Keratinocyte (primary cell): ENCODE measurements around the gene PRSS8. TPM values are rescaled to one million over a fixed set of nuclear protein-coding genes. Genes with fewer than 3 reads are reported as not detected.
A peak's percentile ranks its signal among the peaks of the same experiment; 100 is the strongest.

Source experiments
- DNase-seq: peaks from one replicate; pipeline ENCODE4 v3.0.0-alpha.2; 2011; ENCODE audit warnings: low read depth, missing footprints, low spot score
- FAIRE-seq: peaks from 2 replicates; lab custom pipeline; 2011; peaks lifted over from hg19 to GRCh38; lab: Jason Lieb, UNC
- H2AFZ ChIP-seq: 2 replicates; pipeline ENCODE4 v1.6.0; 2012; ENCODE audit warnings: low read length, control low read depth, inconsistent platforms; ENCODE audit not compliant: control insufficient read depth
- H3K27ac ChIP-seq: 2 replicates; pipeline ENCODE4 v1.5.1; 2011; ENCODE audit warnings: low read length; ENCODE audit not compliant: control insufficient read depth, insufficient read depth
- H3K27me3 ChIP-seq: 3 replicates; pipeline ENCODE4 v1.6.0; 2011; ENCODE audit warnings: low read length; ENCODE audit not compliant: control insufficient read depth, insufficient read depth; ENCODE audit errors: extremely low read depth
- H3K36me3 ChIP-seq, 2 experiments: 2 replicates in 1 of 2; 3 replicates in 1 of 2; pipeline ENCODE4 v1.5.1; 2011; ENCODE audit warnings: low read length in 2 of 2, mild to moderate bottlenecking in 1 of 2; ENCODE audit not compliant: control insufficient read depth in 2 of 2, insufficient read depth in 2 of 2; ENCODE audit errors: extremely low read depth in 1 of 2
- H3K4me1 ChIP-seq: 3 replicates; pipeline ENCODE4 v1.5.1; 2011; ENCODE audit warnings: low read length; ENCODE audit not compliant: control insufficient read depth, insufficient read depth; ENCODE audit errors: extremely low read depth
- H3K4me2 ChIP-seq: 3 replicates; pipeline ENCODE4 v1.6.0; 2011; ENCODE audit warnings: low read depth, low read length; ENCODE audit not compliant: control insufficient read depth, insufficient read depth; ENCODE audit errors: extremely low read depth
- H3K4me3 ChIP-seq, 3 experiments: fragments of 200-600 bp in 1 of 3; sonication (generic) in 1 of 3; 2 replicates in 2 of 3; 3 replicates in 1 of 3; pipeline ENCODE4 v1.5.1; 2011 to 2016; ENCODE audit warnings: low read length in 3 of 3, mild to moderate bottlenecking in 3 of 3, control low read depth in 2 of 3, inconsistent platforms in 1 of 3, low read depth in 1 of 3, mixed read lengths in 1 of 3, mixed run types in 1 of 3, moderate library complexity in 1 of 3; ENCODE audit not compliant: control insufficient read depth in 2 of 3, insufficient read depth in 2 of 3; ENCODE audit errors: extremely low read depth in 1 of 3
- H3K79me2 ChIP-seq: 2 replicates; pipeline ENCODE4 v1.6.0; 2012; ENCODE audit warnings: low read length; ENCODE audit not compliant: control insufficient read depth, insufficient read depth
- H3K9ac ChIP-seq: 3 replicates; pipeline ENCODE4 v1.6.0; 2011; ENCODE audit warnings: low read length; ENCODE audit not compliant: control insufficient read depth, insufficient read depth; ENCODE audit errors: extremely low read depth
- H3K9me1 ChIP-seq: 3 replicates; pipeline ENCODE4 v1.6.0; 2011; ENCODE audit warnings: low read length; ENCODE audit not compliant: control insufficient read depth, insufficient read depth; ENCODE audit errors: extremely low read depth
- H3K9me3 ChIP-seq: 2 replicates; pipeline ENCODE4 v1.5.1; 2012; ENCODE audit warnings: low read depth, low read length; ENCODE audit not compliant: control insufficient read depth
- H4K20me1 ChIP-seq: 3 replicates; pipeline ENCODE4 v1.6.0; 2011; ENCODE audit warnings: low read length; ENCODE audit not compliant: control insufficient read depth, insufficient read depth; ENCODE audit errors: extremely low read depth
- EZH2 ChIP-seq: IDR thresholded peaks from one replicate; pipeline ENCODE4 v1.6.1; 2012; ENCODE audit warnings: inconsistent platforms, mild to moderate bottlenecking, low read length, moderate library complexity
- dilution Hi-C: fragments of 300-500 bp; cut with MboI; formaldehyde crosslinking; loops from one replicate; pipeline ENCODE4 v1.7.0; 2020; ENCODE audit warnings: low sequenced_read_pairs; ENCODE audit not compliant: extremely low pct_ligation_motif_present
- polyA plus RNA-seq, 5 experiments: library from polyadenylated mRNA; depleted of rRNA in 3 of 5; stranded (reverse) in 3 of 5; stranded (forward) in 1 of 5; unstranded in 1 of 5; fragments of >200 nt; gene quantifications; 1 replicate in 1 of 5; 2 replicates in 3 of 5; 3 replicates in 1 of 5; pipeline versions ENCODE4 v1.2.1 to v1.2.3, GENCODE V29; 2011 to 2012; ENCODE audit warnings: missing spikeins in 2 of 5, low read depth in 1 of 5, low replicate concordance in 1 of 5
- TF ChIP-seq, protein P1 (sequence below), 3 experiments: IDR thresholded peaks in 1 of 3; conservative IDR thresholded peaks in 1 of 3; optimal IDR thresholded peaks in 1 of 3; 2 replicates in 2 of 3; 3 replicates in 1 of 3; pipeline versions ENCODE3 to v1.5.1; 2011; ENCODE audit warnings: low read length in 3 of 3, mild to moderate bottlenecking in 3 of 3, moderate library complexity in 2 of 3, control low read depth in 1 of 3, inconsistent platforms in 1 of 3; ENCODE audit not compliant: insufficient read depth in 2 of 3; ENCODE audit errors: extremely low read depth in 1 of 3

The PRSS8 gene
- polyA plus RNA-seq, 1 donor (not counting 4 experiments of a cell fraction or from before 2014, with no cell fraction given), result 31.2 TPM

DNA sequence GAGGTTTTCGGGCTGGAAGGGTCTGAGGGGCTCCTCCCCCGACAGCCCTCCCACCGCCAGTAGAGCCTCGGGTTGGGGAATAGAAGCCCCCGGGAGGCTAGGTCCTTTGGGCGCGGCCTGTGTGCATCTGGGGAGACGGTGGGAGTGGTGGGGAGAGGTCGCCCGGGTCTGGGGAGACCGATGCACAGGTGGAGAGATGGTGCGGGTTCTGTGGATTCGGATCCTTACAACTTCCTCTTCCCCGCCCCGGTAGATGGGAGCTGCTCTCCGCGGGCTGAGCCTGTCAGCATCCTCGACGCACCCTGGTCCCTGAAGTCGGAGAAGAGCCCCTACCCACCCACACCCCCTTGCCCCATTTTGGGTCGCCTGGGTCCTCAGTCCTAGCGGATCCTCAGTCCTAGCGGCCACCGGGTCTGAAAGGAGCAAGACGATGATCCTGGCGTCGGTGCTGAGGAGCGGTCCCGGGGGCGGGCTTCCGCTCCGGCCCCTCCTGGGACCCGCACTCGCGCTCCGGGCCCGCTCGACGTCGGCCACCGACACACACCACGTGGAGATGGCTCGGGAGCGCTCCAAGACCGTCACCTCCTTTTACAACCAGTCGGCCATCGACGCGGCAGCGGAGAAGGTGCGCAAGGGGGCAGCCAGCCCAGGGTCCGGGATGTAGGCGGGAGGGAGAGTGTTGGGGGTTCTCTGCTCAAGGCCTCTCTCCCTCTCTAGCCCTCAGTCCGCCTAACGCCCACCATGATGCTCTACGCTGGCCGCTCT is 26.6 kb downstream of the PRSS8 start:
- H3K27ac ChIP-seq, result peak overlapping the region; percentile 54
- dilution Hi-C loops, result no loop called here

DNA sequence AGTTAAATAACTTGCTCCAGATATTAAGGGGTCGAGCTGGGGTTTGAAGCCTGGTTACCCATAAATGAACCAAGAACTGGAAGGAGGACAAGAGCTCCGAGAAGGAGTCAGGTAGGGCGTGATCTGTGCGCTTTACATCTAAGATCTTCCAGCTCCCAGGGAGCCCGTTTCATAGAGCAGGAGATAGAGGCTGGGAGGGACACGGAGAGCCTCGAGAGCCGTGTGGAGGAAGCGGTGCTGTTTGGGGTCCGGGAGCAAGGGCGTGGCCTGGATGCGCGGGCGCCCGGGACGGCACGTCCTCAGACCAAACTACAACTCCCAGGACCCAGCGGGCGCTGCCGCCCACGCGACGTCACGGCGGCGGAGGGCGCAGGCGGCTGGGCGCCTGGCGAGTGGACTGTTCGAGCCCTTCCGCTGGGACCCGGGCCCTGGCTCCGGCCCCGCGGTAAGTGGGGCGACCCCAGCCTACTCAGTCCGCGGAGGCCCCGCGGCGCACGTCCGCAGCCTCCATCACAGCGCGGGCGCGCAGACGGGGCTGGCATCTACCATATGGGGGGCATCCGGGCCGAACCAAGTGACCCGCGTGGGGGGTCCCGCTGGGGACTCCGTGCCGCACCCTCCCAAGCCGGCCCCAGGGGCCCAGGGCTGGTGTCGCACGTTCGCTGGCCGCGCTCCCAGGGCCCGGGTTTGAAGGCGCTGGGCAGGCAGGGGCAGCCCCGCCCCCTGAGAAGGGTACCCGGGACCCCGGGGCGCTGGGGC is 27.3 kb downstream of the PRSS8 start, which contains the start of gene BCKDK:
BCKDK (plus strand) TSS at position 352 of the 759 bp plus-strand sequence. CDS start 838 bp downstream, outside the sequence.
- no peak for DNase-seq
- TF ChIP-seq, protein P1, sequence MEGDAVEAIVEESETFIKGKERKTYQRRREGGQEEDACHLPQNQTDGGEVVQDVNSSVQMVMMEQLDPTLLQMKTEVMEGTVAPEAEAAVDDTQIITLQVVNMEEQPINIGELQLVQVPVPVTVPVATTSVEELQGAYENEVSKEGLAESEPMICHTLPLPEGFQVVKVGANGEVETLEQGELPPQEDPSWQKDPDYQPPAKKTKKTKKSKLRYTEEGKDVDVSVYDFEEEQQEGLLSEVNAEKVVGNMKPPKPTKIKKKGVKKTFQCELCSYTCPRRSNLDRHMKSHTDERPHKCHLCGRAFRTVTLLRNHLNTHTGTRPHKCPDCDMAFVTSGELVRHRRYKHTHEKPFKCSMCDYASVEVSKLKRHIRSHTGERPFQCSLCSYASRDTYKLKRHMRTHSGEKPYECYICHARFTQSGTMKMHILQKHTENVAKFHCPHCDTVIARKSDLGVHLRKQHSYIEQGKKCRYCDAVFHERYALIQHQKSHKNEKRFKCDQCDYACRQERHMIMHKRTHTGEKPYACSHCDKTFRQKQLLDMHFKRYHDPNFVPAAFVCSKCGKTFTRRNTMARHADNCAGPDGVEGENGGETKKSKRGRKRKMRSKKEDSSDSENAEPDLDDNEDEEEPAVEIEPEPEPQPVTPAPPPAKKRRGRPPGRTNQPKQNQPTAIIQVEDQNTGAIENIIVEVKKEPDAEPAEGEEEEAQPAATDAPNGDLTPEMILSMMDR (optimal IDR thresholded peaks at IDR 0.05 in 1 of 3, IDR thresholded peaks at IDR 0.05 in 1 of 3, conservative IDR thresholded peaks at IDR 0.05 in 1 of 3; ENCODE audit: extremely low read depth in 1 of 3, insufficient read depth in 2 of 3, low read length in 3 of 3), result no peak
- no peak for TF ChIP-seq EZH2
- dilution Hi-C loops, result no loop called here
- peak within 1 kb of the TSS; percentile 74 for H3K4me2 ChIP-seq
- H3K27me3 ChIP-seq, result no peaks in the 10 kb centered on the region
- peak within 1 kb of the TSS; percentile 83 for H3K9ac ChIP-seq
- peaks cover 18 to 24% of the 10 kb centered on the region in 2 experiments for H3K36me3 ChIP-seq
- peaks cover 5% of the 10 kb centered on the region for H3K4me1 ChIP-seq
- H4K20me1 ChIP-seq, result no peaks in the 10 kb centered on the region
- no peaks in the 10 kb centered on the region for H3K9me3 ChIP-seq
- H3K4me3 ChIP-seq, result peak within 1 kb of the TSS; percentile 79 to 91 (median 87)
- peaks cover 17% of the 10 kb centered on the region for H3K79me2 ChIP-seq
- no peak for FAIRE-seq
- no peaks in the 10 kb centered on the region for H3K9me1 ChIP-seq
- peak within 1 kb of the TSS; percentile 54 for H3K27ac ChIP-seq
- peak within 1 kb of the TSS; percentile 92 for H2AFZ ChIP-seq

More for the DNA sequence above, 26.6 kb downstream of the PRSS8 start:
- Histone ChIP-seq H3K36me3 (peaks cover 18 to 24% of the 10 kb centered on the region in 2 experiments), H2AFZ (no peak overlapping the region), H3K4me3 (peak overlapping the region; percentile 79 to 91 (median 87)), H3K27me3 (no peaks in the 10 kb centered on the region), H3K79me2 (peaks cover 17% of the 10 kb centered on the region), H3K9me1 (no peaks in the 10 kb centered on the region), H3K9me3 (no peaks in the 10 kb centered on the region), H3K4me1 (peaks cover 8% of the 10 kb centered on the region), H3K9ac (peak overlapping the region; percentile 83), H3K4me2 (peak overlapping the region; percentile 74), H4K20me1 (no peaks in the 10 kb centered on the region)
- no peak for FAIRE-seq
- no peak for TF ChIP-seq EZH2
- no peak for DNase-seq
